Endometrial microvascular endothelial cells (primary cell): ENCODE data around the gene MXD3. TPM values are rescaled to one million over a fixed set of nuclear protein-coding genes. Genes with fewer than 3 reads are reported as not detected.
"Not testable (repeated sequence)": the region's sequence is repeated elsewhere in the genome, so short reads cannot be mapped to it uniquely, and the experiment has no call there.

Source experiments
- in situ Hi-C: cut with HindIII; loops from 2 replicates; pipeline ENCODE4 v1.10.0; 2017; ENCODE audit warnings: low sequenced_read_pairs, low pct_unique_long_range_greater_than_20kb; ENCODE audit errors: inconsistent ontology term
- total RNA-seq: library from RNA; depleted of rRNA; stranded (reverse); fragments of >200 nt; gene quantifications from one replicate; pipeline ENCODE4 v1.2.3, GENCODE V29; 2015; ENCODE audit errors: inconsistent ontology term

The MXD3 gene
- total RNA-seq, 1 donor from 2014 or later, result 48.7 TPM

DNA sequence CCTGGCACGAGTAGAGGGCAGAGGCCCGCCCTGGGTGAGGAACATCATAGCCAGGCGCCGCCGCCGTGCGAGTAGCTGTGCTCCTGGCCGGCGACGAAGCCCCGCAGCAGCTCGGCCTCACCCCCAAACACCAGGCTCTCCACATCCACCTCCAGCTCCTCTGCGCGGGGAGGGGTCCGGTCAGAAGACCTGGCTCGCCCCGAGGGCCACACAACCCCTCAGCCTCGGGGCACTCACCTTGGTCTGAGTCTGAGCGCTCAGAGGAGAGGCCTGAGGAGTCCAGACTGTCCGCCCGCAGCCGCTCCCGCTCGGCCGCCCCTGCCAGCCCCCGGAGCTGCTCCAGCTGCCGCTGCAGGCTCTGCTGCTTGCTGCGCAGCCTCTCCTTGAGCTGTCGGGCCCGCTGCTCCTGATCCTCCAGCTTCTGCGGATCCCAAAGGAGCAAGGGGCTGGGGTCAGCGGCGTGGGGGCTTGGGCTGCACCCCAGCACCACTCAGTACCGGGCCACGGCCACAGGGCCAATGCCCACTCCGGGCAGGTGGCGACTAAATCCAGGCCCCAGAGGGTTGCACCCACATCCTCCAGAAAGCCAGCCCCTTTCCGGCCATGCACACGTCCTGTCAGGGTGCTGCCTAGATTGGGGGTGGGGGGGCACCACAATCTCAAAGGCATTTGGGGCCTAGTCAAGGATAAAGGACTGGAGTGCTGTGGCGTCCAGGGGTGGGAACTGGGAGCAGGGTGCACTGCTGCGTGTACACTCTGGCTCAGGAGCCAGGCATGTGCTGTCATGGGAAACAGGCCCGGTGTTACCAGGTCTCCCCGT, 3.9 kb downstream of the MXD3 start:
- in situ Hi-C loops, result no loop called here

- in situ Hi-C loops, result no loop called here
These were observed 4.8 kb downstream of the MXD3 start for GRCh38 chr5:177306674-177307543.

DNA sequence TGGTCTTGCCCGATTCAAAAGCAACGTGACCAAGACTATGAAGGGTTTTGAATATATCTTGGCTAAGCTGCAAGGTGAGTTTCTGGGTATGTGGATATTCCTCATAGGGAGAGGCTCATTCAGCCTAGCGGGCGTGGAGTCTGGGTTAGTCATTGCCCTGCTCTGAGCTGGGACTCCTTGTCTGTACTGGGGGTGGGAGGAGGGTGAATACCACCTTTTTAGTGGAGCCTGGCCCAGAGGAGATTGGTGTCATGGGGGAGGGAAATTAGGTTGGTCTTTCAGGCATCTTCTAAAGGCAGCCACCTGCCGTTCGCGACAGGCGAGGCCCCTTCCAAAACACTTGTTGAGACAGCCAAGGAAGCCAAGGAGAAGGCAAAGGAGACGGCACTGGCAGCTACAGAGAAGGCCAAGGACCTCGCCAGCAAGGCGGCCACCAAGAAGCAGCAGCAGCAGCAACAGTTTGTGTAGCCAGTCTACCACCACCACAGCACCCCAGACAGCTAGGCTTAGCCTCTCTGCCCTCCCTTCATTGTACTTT, 5.5 kb downstream of the MXD3 start:
- in situ Hi-C loops, result not testable (repeated sequence)

GRCh38 chr5:177304392-177305119, 7.1 kb downstream of the MXD3 start:
- in situ Hi-C loops, result no loop called here

GRCh38 chr5:177303925-177304391, 7.7 kb downstream of the MXD3 start:
- in situ Hi-C loops, result no loop called here

DNA sequence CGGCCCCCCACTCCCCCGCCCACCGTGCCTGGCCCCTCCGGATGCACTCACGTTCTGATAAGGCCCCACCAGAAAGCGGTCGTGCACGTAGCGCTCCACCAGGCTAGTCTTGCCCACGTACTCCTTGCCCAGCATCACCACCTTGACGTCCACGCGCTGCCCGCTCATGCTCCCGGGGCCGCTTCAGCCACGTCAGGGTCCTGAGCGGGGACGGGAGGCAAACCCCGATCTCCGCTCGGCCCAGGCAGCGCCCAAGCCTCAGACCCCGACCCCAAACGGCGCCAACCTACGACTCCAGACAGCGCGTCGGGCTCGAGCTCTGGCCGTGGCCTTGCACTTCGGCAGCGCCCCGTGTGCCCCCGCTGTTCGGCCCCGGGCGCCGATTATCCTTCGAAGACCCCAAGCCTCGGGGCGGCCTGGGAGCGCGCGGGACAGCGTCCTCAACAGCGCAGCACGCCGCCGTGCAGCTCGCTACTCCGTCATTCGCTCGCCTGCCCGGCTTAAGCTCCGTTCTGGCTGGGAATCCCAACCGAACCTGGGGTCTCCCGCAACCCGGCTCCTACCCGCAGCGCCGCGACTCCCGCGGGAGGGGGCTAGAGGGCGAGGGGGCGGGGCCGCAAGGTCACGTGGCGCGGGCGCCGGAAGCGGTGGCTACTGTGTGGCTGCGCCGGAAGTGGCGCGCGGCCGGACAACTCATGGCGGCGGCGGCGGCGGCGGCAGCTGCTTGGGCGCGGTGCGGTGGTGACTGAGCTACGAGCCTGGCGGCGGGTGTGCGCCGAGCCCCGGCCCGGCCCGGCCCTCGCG, 8.4 kb downstream of the MXD3 start, which contains the start of the genes PRELID1 and RAB24:
TSS of gene PRELID1 (plus strand) at position 679 of the 804 bp plus-strand sequence. CDS start 187 bp downstream, outside the sequence.
TSS of gene RAB24 (minus strand) at position 599 of the 804 bp plus-strand sequence. CDS start at position 168, 431 bp downstream.
- in situ Hi-C loops, result no loop called here

- in situ Hi-C loops, result no loop called here
These were observed 9.2 kb downstream of the MXD3 start for GRCh38 chr5:177302354-177303110.

DNA sequence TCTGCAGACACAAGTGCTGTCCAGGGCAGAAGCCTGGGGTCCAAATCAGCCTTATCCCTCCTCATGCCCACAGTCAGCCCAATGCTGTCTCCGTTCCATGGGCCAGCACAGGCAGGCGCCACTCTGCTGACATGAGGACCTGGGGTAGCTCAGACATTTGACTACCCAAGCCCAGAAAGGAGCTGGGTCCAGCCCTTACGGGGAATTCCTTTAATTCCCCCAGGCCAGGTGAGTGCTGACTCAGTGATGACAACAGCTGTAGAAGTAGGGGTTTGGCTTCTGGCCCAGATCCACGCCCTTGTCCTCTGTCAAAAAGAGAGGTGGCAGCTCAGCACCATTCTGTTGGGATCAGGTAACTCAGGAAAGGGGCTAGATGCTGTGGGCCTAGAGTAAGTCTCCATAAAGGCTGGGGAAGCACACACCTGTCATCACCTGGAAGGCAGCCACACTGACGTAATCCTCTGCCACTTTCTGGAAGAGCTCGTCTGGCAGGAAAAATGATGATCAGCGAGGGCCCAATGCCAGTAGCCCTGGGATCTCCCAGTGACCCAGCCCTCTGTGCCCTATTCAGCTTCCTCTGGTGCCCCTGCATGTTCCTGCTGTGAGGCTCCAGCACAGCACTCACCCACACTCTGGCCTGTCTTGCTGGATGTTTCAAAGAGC, 10.1 kb downstream of the MXD3 start:
- in situ Hi-C loops, result no loop called here

DNA sequence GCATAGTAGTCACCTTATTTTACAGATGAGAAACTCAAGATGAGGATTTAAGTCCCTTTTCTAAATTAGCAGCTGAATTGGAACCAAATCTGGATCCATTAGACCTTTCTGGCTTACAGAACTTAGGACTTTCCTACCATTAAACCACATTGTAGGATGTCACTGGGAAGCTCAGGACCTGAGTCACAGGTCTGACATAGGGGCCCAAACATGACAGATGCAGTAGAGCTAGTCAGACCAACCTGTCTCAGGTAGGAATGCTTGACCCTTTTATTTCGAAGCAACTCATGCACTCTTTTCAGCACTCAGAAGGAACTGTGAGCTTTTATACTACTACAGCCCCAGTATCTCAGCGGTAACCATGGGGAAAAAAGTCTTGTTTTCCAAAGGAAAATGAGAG, 10.7 kb downstream of the MXD3 start:
- in situ Hi-C loops, result no loop called here

DNA sequence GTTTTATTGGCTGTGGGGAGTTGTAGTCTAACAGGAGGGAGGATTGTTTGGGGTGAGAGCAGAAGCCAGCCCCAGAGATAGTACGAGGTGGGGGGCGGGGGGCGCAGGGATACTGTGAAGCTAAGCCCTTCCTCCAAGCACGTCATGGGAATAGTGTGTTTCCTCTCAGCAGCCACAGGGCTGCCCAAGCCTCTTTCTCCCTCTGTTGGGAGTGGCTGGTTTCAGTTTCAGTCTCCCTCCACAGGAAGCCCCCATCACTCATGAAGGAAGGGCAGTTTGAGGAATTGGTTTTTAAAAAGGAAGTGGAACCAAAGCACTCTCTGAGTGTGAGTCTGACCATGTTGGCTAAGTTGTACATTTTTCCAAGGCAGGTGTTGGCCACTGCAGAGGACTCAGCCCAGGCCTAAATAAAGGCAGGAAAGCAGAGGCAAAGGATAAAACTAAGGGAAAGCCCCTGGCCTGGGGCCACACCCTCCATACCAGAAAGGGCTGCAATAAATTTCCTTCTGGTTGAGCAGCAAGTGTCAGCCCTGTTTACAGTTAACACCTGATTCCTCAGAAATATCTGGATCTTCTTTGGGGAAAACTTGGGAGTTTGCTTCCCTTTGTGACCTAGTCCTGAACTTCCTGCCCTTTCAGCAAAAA, 11.3 kb downstream of the MXD3 start:
- in situ Hi-C loops, result no loop called here

DNA sequence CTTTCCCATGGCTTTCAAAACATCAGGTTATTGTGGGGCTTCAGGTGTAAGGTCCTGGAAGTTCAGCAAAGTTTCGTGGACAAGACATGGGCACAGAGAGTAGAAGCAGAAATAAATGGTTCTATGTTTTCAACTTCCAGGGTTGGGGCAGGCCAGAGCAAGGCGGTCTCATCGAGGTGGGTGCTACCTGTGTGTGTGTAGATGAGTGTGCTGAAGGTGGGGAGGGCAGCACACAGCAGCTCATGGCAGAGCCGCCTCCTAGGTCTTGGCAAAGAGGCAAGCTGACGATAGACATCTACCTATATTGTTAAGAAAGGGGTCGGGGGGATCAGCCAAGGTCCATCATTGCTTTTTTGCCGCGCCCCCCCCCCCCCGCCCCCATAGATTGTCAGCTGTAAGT, 12.0 kb downstream of the MXD3 start:
- in situ Hi-C loops, result no loop called here

- in situ Hi-C loops, result no loop called here
These were observed 13.8 kb downstream of the MXD3 start for GRCh38 chr5:177297922-177298321.

DNA sequence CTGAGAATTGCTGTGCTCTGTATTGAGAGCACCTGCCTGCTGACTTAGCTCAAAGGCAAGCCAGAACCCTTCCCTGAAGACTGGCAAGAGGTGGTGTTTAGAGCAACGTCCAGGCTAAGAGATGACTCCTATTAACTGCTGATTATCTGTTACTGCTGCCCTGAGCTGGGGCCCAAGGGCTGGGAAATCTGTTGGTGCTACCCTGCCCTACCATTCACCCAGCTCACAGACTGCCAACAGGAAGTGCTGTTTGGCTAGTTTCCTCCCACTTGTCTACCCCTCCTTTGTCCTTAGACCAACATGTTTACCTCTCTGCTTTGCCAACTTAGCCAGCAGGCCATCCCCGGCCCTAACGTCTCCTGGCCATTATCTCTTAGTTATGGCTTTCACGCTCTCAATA, 15.1 kb downstream of the MXD3 start:
- in situ Hi-C loops, result no loop called here

GRCh38 chr5:177295924-177296323, 15.8 kb downstream of the MXD3 start:
- in situ Hi-C loops, result no loop called here

DNA sequence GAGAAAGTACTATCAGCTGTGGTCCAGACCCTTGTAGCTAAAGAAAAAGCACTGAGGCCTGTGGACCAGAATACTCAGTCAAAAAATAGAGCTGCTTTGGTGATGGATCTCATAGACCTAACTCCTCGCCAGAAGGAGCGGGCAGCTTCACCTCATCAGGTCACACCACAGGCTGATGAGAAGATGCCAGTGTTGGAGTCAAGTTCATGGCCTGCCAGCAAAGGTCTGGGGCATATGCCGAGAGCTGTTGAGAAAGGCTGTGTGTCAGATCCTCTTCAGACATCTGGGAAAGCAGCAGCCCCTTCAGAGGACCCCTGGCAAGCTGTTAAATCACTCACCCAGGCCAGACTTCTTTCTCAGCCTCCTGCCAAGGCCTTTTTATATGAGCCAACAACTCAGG, 17.1 kb downstream of the MXD3 start:
- in situ Hi-C loops, result no loop called here

DNA sequence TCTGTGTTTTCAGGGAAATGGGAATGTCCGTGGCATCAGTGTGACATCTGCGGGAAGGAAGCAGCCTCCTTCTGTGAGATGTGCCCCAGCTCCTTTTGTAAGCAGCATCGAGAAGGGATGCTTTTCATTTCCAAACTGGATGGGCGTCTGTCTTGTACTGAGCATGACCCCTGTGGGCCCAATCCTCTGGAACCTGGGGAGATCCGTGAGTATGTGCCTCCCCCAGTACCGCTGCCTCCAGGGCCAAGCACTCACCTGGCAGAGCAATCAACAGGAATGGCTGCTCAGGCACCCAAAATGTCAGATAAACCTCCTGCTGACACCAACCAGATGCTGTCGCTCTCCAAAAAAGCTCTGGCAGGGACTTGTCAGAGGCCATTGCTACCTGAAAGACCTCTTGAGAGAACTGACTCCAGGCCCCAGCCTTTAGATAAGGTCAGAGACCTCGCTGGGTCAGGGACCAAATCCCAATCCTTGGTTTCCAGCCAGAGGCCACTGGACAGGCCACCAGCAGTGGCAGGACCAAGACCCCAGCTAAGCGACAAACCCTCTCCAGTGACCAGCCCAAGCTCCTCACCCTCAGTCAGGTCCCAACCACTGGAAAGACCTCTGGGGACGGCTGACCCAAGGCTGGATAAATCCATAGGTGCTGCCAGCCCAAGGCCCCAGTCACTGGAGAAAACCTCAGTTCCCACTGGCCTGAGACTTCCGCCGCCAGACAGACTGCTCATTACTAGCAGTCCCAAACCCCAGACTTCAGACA, 17.7 kb downstream of the MXD3 start:
- in situ Hi-C loops, result no loop called here
